Esophagus squamous epithelium (tissue), 5 donors: Measurements from ENCODE around the gene KIF17. TPM values are rescaled to one million over a fixed set of nuclear protein-coding genes. Genes with fewer than 3 reads are reported as not detected.

Source experiments
- DNase-seq: peaks from one replicate; lab custom pipeline; 2025; lab: John Stamatoyannopoulos, UW
- H3K27ac ChIP-seq, 4 donors: fragments of 200-600 bp; sonication (generic); one replicate each; pipeline ENCODE4 v1.5.1; 2016 to 2019; ENCODE audit warnings: mild to moderate bottlenecking in 1 of 4
- H3K27me3 ChIP-seq, 4 donors: fragments of 200-600 bp; sonication (generic); 1 replicate in 3 of 4; 2 replicates in 1 of 4; pipeline versions ENCODE4 v1.5.1 to v1.6.0; 2017 to 2021; ENCODE audit warnings: antibody characterized with exemption in 1 of 4
- H3K36me3 ChIP-seq, 3 donors: fragments of 200-600 bp; sonication (generic); one replicate each; pipeline ENCODE4 v1.5.1; 2016 to 2019
- H3K4me1 ChIP-seq, 3 donors: fragments of 200-600 bp; sonication (generic); one replicate each; pipeline ENCODE4 v1.5.1; 2017 to 2019
- H3K4me3 ChIP-seq, 4 donors: fragments of 200-600 bp; sonication (generic); 1 replicate in 3 of 4; 2 replicates in 1 of 4; pipeline ENCODE4 v1.5.1; 2016 to 2019; ENCODE audit warnings: mild to moderate bottlenecking in 2 of 4, moderate library complexity in 1 of 4
- H3K9me3 ChIP-seq, 3 donors: fragments of 200-600 bp; sonication (generic); one replicate each; pipeline ENCODE4 v1.5.1; 2016 to 2019
- POLR2A ChIP-seq, 4 donors: fragments of 450-650 bp; IDR thresholded peaks; one replicate each; pipeline ENCODE4 v1.6.1; 2017; ENCODE audit warnings: antibody characterized with exemption in 4 of 4, mild to moderate bottlenecking in 4 of 4, moderate library complexity in 3 of 4
- WGBS, 2 donors: methylation state at CpG; one replicate each; pipeline ENCODE4 v1.1.5; 2018; 5-methylcytosine and 5-hydroxymethylcytosine counted together
- intact Hi-C: fragments of 100-400 bp; cut with DNase I; formaldehyde crosslinking; loops from one replicate; pipeline ENCODE4 v1.15.0; 2022
- total RNA-seq, 4 donors: library from RNA; depleted of rRNA; stranded (reverse); fragments of >200 nt; gene quantifications; one replicate each; pipeline ENCODE4 v1.1.0, GENCODE V29; 2016
- TF ChIP-seq, protein P1 (sequence below), 6 experiments: fragments of 450-650 bp in 4 of 6; fragments of 200-600 bp in 2 of 6; sonication (generic) in 2 of 6; IDR thresholded peaks; one replicate each; pipeline ENCODE4 v1.5.1; 2016 to 2019; ENCODE audit warnings: antibody characterized with exemption in 6 of 6, mild to moderate bottlenecking in 4 of 6, moderate library complexity in 4 of 6
- donor health status: DM: yes; HTN: yes; CAD: no.

Gene KIF17
- total RNA-seq, 4 donors from 2014 or later, result 0.57 to 1.9 (median 0.85) TPM; not detected in 1

DNA sequence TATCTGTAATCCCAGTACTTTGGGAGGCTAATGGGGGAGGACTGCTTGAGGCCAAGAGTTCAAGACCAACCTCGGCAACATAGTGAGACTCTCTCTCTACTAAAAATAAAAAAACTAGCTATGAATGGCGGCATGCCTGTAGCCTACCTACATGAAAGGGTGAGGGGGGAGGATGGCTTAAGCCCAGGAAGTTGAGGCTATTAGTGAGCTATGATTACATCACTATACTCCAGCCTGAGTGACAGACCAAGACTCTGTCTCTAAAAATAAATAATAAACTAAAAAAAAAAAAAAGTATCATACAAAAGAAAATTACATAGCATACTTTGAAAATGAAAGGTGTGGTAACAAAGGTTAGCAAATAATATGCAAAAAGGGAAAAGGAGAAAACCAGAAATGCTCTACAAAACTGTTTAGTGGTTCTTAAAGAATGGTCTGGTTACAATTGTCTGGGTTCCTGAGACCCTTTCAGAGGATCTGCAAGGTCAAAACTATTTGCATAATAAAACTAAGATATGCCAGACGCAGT is 33.7 kb upstream of the KIF17 start:
- intact Hi-C loops, result no loop called here
- TF ChIP-seq, protein P1, sequence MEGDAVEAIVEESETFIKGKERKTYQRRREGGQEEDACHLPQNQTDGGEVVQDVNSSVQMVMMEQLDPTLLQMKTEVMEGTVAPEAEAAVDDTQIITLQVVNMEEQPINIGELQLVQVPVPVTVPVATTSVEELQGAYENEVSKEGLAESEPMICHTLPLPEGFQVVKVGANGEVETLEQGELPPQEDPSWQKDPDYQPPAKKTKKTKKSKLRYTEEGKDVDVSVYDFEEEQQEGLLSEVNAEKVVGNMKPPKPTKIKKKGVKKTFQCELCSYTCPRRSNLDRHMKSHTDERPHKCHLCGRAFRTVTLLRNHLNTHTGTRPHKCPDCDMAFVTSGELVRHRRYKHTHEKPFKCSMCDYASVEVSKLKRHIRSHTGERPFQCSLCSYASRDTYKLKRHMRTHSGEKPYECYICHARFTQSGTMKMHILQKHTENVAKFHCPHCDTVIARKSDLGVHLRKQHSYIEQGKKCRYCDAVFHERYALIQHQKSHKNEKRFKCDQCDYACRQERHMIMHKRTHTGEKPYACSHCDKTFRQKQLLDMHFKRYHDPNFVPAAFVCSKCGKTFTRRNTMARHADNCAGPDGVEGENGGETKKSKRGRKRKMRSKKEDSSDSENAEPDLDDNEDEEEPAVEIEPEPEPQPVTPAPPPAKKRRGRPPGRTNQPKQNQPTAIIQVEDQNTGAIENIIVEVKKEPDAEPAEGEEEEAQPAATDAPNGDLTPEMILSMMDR (IDR thresholded peaks at IDR 0.05), result no peak
- no peak for TF ChIP-seq POLR2A (IDR thresholded peaks at IDR 0.05)
- 84 to 89% methylated on average over 3 of the region's 3 CpGs for WGBS, 2 donors
- no peak overlapping the region for H3K27ac ChIP-seq
- H3K36me3 ChIP-seq, result peaks cover 3 to 100% (median 46%) of the 10 kb centered on the region in 3 donors
- H3K27me3 ChIP-seq, result no peaks in the 10 kb centered on the region
- DNase-seq, result no peak
- no peak overlapping the region for H3K4me3 ChIP-seq
- H3K9me3 ChIP-seq, result no peaks in the 10 kb centered on the region
- H3K4me1 ChIP-seq, result no peaks in the 10 kb centered on the region

DNA sequence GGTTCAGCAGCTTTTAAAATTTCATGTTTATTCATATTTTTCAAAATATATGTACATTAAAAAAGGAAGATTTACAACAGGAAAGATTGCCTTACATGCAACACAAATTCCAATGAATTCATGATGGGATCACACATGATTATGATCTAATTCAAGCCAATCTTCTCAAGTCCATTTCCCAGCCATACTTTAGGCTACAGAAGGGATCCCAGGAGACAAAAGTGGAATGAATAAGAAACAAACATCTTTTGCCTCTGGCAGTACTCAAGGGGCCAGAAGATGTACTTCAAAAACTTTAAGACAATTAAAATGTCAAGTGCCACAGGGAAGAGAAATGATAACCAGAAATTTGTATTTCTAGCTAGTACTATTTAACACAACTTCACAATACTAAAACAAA is 24.9 kb upstream of the KIF17 start:
- no peak overlapping the region for H3K4me3 ChIP-seq

GRCh38 chr1:20740781-20741180 is 23.0 kb upstream of the KIF17 start:
- no peak for DNase-seq
- Histone ChIP-seq H3K36me3 (peaks cover 17 to 90% (median 36%) of the 10 kb centered on the region in 3 donors), H3K4me1 (peaks cover 0 to 5% (median 0%) of the 10 kb centered on the region in 3 donors), H3K9me3 (no peaks in the 10 kb centered on the region), H3K27ac (no peak overlapping the region), H3K27me3 (no peaks in the 10 kb centered on the region), H3K4me3 (no peak overlapping the region)
- WGBS, 2 donors, result 86 to 93% methylated on average over 2 of the region's 2 CpGs
- intact Hi-C loops, result no loop called here
- TF ChIP-seq POLR2A (IDR thresholded peaks at IDR 0.05), result no peak
- TF ChIP-seq, protein P1 (IDR thresholded peaks at IDR 0.05), result no peak

More for the DNA sequence above, 24.9 kb upstream of the KIF17 start:
- no peak overlapping the region for H3K27ac ChIP-seq
- H3K36me3 ChIP-seq, result peaks cover 22 to 100% (median 49%) of the 10 kb centered on the region in 3 donors
- intact Hi-C loops, result no loop called here
- H3K4me1 ChIP-seq, result no peaks in the 10 kb centered on the region
- no peak for TF ChIP-seq POLR2A (IDR thresholded peaks at IDR 0.05)
- TF ChIP-seq, protein P1 (IDR thresholded peaks at IDR 0.05), result no peak
- H3K27me3 ChIP-seq, result no peaks in the 10 kb centered on the region
- no peaks in the 10 kb centered on the region for H3K9me3 ChIP-seq
- DNase-seq, result no peak

DNA sequence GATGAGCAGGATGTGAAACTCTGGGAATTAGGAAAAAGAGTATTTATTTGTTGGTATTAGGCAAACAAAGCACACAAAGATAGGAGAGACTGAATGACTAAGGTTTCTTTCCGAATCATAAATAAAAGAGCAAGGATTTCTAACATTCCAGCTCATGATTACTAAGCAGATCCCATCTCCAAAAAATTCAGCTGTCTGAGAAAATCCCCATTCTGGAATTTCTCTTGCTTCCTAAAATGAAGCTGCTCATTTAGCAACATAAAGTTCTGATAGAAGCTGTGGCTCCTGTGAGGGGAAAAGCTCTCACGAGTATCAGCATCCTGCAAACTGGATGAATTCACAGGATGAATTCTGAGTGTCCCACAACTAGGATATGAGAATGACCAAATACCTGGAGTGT is 21.4 kb upstream of the KIF17 start:
- no peak overlapping the region for H3K4me3 ChIP-seq
- no peak overlapping the region for H3K27ac ChIP-seq
- TF ChIP-seq POLR2A (IDR thresholded peaks at IDR 0.05), result no peak
- no peaks in the 10 kb centered on the region for H3K9me3 ChIP-seq
- no peak for DNase-seq
- WGBS, 2 donors, result 51 to 66% methylated on average over 2 of the region's 2 CpGs
- peaks cover 8 to 74% (median 20%) of the 10 kb centered on the region in 3 donors for H3K36me3 ChIP-seq
- H3K27me3 ChIP-seq, result no peaks in the 10 kb centered on the region
- intact Hi-C loops, result no loop called here
- H3K4me1 ChIP-seq, result peaks cover 0 to 14% (median 0%) of the 10 kb centered on the region in 3 donors

DNA sequence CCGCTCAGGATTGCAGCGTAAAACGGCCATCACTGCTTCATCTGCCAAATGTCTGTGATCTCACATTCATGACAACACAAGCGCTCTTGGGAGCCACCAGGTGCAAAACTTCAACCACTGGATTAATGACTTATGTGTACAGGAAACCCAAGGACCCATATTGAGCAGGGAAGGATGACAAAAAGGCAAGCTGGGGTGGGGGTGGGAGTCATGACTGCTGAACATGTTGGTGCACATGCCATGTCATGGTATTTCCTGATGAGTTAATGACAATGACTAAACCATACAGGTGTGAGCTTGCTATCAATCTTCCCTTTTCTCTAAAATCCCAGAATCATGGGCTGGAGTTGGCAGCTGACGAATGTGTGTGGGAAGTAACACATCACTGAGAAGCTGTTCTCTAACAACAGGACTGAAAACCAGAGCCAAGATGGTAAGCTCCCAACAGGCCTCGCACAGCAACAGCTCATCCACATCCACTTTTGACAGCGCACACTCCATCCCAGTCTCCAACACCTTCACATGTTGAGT is 17.8 kb upstream of the KIF17 start:
- H3K27ac ChIP-seq, result peak overlapping the region in 3 of 4 donors; percentile 27 to 45 (median 34)
- peaks cover 0 to 39% (median 0%) of the 10 kb centered on the region in 3 donors for H3K36me3 ChIP-seq
- WGBS, 2 donors, result 53 to 55% methylated on average over 7 of the region's 7 CpGs
- intact Hi-C loops, result no loop called here
- TF ChIP-seq POLR2A (IDR thresholded peaks at IDR 0.05), result no peak
- TF ChIP-seq, protein P1 (IDR thresholded peaks at IDR 0.05), result no peak
- no peak overlapping the region for H3K4me3 ChIP-seq
- DNase-seq, result no peak
- H3K4me1 ChIP-seq, result peaks cover 19 to 47% (median 24%) of the 10 kb centered on the region in 3 donors
- peaks cover 0 to 20% (median 2%) of the 10 kb centered on the region in 4 donors for H3K27me3 ChIP-seq
- H3K9me3 ChIP-seq, result no peaks in the 10 kb centered on the region
